ENCODE results near the gene RBBP6.
"Not testable (repeated sequence)": the region's sequence is repeated elsewhere in the genome, so short reads cannot be mapped to it uniquely, and the experiment has no call there.

The RBBP6 gene

GRCh38 chr16:24609417-24609739 lies 70.0 kb downstream of the RBBP6 start:
- no peak overlapping the region for H3K27ac ChIP-seq (ENCODE audit: insufficient read depth in 1 of 2, low read depth in 1 of 2, low read length in 2 of 2, poor library complexity in 1 of 2, severe bottlenecking in 2 of 2)
- peak in 1 of 3 donors; percentile 0 for DNase-seq
- H3K36me3 ChIP-seq (ENCODE audit: control insufficient read depth in 4 of 4, insufficient read depth in 4 of 4, low read length in 3 of 4), result no peaks in the 10 kb centered on the region
- H3K9me3 ChIP-seq (ENCODE audit: control extremely low read depth in 1 of 5, control insufficient read depth in 4 of 5, insufficient read depth in 2 of 5, low read depth in 1 of 5, low read length in 4 of 5), result peaks cover 0 to 5% (median 0%) of the 10 kb centered on the region in 5 experiments
- H3K4me1 ChIP-seq (ENCODE audit: control extremely low read depth in 1 of 4, control insufficient read depth in 4 of 4, insufficient read depth in 4 of 4, low read length in 3 of 4), result peaks cover 0 to 12% (median 6%) of the 10 kb centered on the region in 4 experiments
- POLR2A ChIA-PET, result no interaction called here
- H3K4me3 ChIP-seq (ENCODE audit: control insufficient read depth in 1 of 7, extremely low read depth in 1 of 7, insufficient read depth in 4 of 7, low read depth in 2 of 7, low read length in 6 of 7), result no peak overlapping the region
- peaks cover 0 to 47% (median 23%) of the 10 kb centered on the region in 5 experiments for H3K27me3 ChIP-seq (replicated peaks in 2 of 5; ENCODE audit: control insufficient read depth in 4 of 5, insufficient read depth in 5 of 5, low read length in 4 of 5)
- 17% methylated on average over 2 of the region's 4 CpGs for WGBS (ENCODE audit: insufficient coverage)
- CTCF ChIA-PET, result interaction anchor here (0.8 kb wide), 1 partner anchor 17 kb away, joined by 3 read pairs; no protein-coding TSS in a partner anchor

DNA sequence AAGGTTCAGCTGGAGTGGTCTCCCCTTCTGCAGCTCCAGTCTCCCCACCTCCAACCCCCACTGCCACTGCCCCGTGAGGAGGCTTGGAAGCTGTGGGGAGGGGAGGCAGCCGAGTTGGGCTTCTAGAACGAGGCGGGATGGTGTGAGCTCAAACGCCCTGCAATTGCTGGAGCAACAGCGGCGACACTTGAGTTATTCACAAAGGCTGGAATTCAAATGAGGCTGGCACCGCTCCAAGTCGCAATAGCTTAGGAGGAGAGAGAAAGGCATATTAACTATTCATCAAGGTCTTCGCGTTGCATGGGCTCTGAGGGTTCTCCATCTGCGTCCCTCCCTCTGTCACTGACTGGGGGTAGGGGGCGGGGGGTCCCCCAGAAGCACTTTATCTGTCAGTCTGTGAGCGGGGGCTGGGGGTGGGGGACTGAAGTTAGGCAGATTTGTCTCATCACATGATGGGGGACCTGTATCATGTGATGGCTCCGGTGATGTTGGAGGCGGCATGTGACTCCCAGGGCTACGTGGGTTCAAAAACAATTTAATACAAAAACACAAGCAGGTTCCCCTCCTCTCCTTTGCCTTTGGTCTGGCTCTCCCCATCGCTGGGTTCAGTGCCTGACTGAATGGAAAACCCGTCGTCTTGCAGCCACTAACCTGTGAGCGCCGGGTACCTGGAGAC lies 70.5 kb downstream of the RBBP6 start:
- ChIA-PET POLR2A (no interaction called here), CTCF (interaction anchor here (0.8 kb wide), 1 partner anchor 17 kb away, joined by 3 read pairs; no protein-coding TSS in a partner anchor)
- H3K4me3 ChIP-seq (ENCODE audit: control insufficient read depth in 1 of 7, extremely low read depth in 1 of 7, insufficient read depth in 4 of 7, low read depth in 2 of 7, low read length in 6 of 7), result peak overlapping the region in 3 of 7 experiments; percentile 40 to 66 (median 48)
- peak; percentile 3 to 46 (median 31) for DNase-seq
- H3K36me3 ChIP-seq (ENCODE audit: control insufficient read depth in 4 of 4, insufficient read depth in 4 of 4, low read length in 3 of 4), result no peaks in the 10 kb centered on the region
- peaks cover 0 to 12% (median 6%) of the 10 kb centered on the region in 4 experiments for H3K4me1 ChIP-seq (ENCODE audit: control extremely low read depth in 1 of 4, control insufficient read depth in 4 of 4, insufficient read depth in 4 of 4, low read length in 3 of 4)
- H3K27ac ChIP-seq (ENCODE audit: insufficient read depth in 1 of 2, low read depth in 1 of 2, low read length in 2 of 2, poor library complexity in 1 of 2, severe bottlenecking in 2 of 2), result no peak overlapping the region
- H3K9me3 ChIP-seq (ENCODE audit: control extremely low read depth in 1 of 5, control insufficient read depth in 4 of 5, insufficient read depth in 2 of 5, low read depth in 1 of 5, low read length in 4 of 5), result peaks cover 0 to under 1% (median 0%) of the 10 kb centered on the region in 5 experiments
- H3K27me3 ChIP-seq (replicated peaks in 2 of 5; ENCODE audit: control insufficient read depth in 4 of 5, insufficient read depth in 5 of 5, low read length in 4 of 5), result peaks cover 0 to 45% (median 25%) of the 10 kb centered on the region in 5 experiments
- WGBS (ENCODE audit: insufficient coverage), result 1% methylated on average over 13 of the region's 22 CpGs

- 5% methylated on average over 10 of the region's 13 CpGs for WGBS (ENCODE audit: insufficient coverage)
- Histone ChIP-seq H3K9me3 (ENCODE audit: control extremely low read depth in 1 of 5, control insufficient read depth in 4 of 5, insufficient read depth in 2 of 5, low read depth in 1 of 5, low read length in 4 of 5) (no peaks in the 10 kb centered on the region), H3K27me3 (replicated peaks in 2 of 5; ENCODE audit: control insufficient read depth in 4 of 5, insufficient read depth in 5 of 5, low read length in 4 of 5) (peaks cover 0 to 45% (median 25%) of the 10 kb centered on the region in 5 experiments), H3K4me1 (ENCODE audit: control extremely low read depth in 1 of 4, control insufficient read depth in 4 of 4, insufficient read depth in 4 of 4, low read length in 3 of 4) (peaks cover 0 to 12% (median 6%) of the 10 kb centered on the region in 4 experiments), H3K27ac (ENCODE audit: insufficient read depth in 1 of 2, low read depth in 1 of 2, low read length in 2 of 2, poor library complexity in 1 of 2, severe bottlenecking in 2 of 2) (no peak overlapping the region), H3K4me3 (ENCODE audit: control insufficient read depth in 1 of 7, extremely low read depth in 1 of 7, insufficient read depth in 4 of 7, low read depth in 2 of 7, low read length in 6 of 7) (peak overlapping the region in 3 of 7 experiments; percentile 40 to 66 (median 48)), H3K36me3 (ENCODE audit: control insufficient read depth in 4 of 4, insufficient read depth in 4 of 4, low read length in 3 of 4) (no peaks in the 10 kb centered on the region)
- DNase-seq, result peak; percentile 6 to 40 (median 33)
- POLR2A ChIA-PET, result no interaction called here
- CTCF ChIA-PET, result no interaction called here
These were observed 71.0 kb downstream of the RBBP6 start for GRCh38 chr16:24610416-24610755.

- no peak overlapping the region for H3K4me3 ChIP-seq (ENCODE audit: control insufficient read depth in 1 of 7, extremely low read depth in 1 of 7, insufficient read depth in 4 of 7, low read depth in 2 of 7, low read length in 6 of 7)
- ChIA-PET POLR2A (no interaction called here), CTCF (no interaction called here)
- H3K9me3 ChIP-seq (ENCODE audit: control extremely low read depth in 1 of 5, control insufficient read depth in 4 of 5, insufficient read depth in 2 of 5, low read depth in 1 of 5, low read length in 4 of 5), result no peaks in the 10 kb centered on the region
- WGBS (ENCODE audit: insufficient coverage), result 92% methylated on average over 11 of the region's 11 CpGs
- DNase-seq, result no peak
- H3K36me3 ChIP-seq (ENCODE audit: control insufficient read depth in 4 of 4, insufficient read depth in 4 of 4, low read length in 3 of 4), result no peaks in the 10 kb centered on the region
- no peak overlapping the region for H3K27ac ChIP-seq (ENCODE audit: insufficient read depth in 1 of 2, low read depth in 1 of 2, low read length in 2 of 2, poor library complexity in 1 of 2, severe bottlenecking in 2 of 2)
- peaks cover 0 to 12% (median 6%) of the 10 kb centered on the region in 4 experiments for H3K4me1 ChIP-seq (ENCODE audit: control extremely low read depth in 1 of 4, control insufficient read depth in 4 of 4, insufficient read depth in 4 of 4, low read length in 3 of 4)
- H3K27me3 ChIP-seq (replicated peaks in 2 of 5; ENCODE audit: control insufficient read depth in 4 of 5, insufficient read depth in 5 of 5, low read length in 4 of 5), result peaks cover 0 to 45% (median 25%) of the 10 kb centered on the region in 5 experiments
These were observed 71.9 kb downstream of the RBBP6 start for GRCh38 chr16:24611310-24611709.

DNA sequence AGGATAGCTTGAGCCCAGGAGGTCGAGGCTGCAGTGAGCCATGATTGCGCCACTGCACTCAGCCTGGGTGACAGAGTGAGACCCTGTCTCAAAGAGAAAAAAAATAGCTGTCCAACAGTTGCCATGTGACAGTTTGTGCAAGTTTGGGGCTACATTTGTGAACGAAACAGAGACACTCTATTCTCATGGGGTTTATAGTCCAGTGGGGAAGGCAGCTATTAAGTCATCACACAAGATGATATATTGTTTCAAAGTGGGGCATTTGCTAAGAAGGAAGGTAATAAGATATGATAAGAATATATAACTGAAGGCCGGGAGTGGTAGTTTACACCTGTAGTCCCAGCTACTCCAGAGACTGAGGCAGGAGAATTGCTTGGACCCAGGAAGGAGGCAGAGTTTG lies 73.3 kb downstream of the RBBP6 start:
- Histone ChIP-seq H3K4me1 (ENCODE audit: control extremely low read depth in 1 of 4, control insufficient read depth in 4 of 4, insufficient read depth in 4 of 4, low read length in 3 of 4) (peaks cover 0 to 12% (median 6%) of the 10 kb centered on the region in 4 experiments), H3K27ac (ENCODE audit: insufficient read depth in 1 of 2, low read depth in 1 of 2, low read length in 2 of 2, poor library complexity in 1 of 2, severe bottlenecking in 2 of 2) (no peak overlapping the region), H3K4me3 (ENCODE audit: control insufficient read depth in 1 of 7, extremely low read depth in 1 of 7, insufficient read depth in 4 of 7, low read depth in 2 of 7, low read length in 6 of 7) (no peak overlapping the region), H3K27me3 (replicated peaks in 2 of 5; ENCODE audit: control insufficient read depth in 4 of 5, insufficient read depth in 5 of 5, low read length in 4 of 5) (peaks cover 0 to 39% (median 24%) of the 10 kb centered on the region in 5 experiments), H3K36me3 (ENCODE audit: control insufficient read depth in 4 of 4, insufficient read depth in 4 of 4, low read length in 3 of 4) (no peaks in the 10 kb centered on the region), H3K9me3 (ENCODE audit: control extremely low read depth in 1 of 5, control insufficient read depth in 4 of 5, insufficient read depth in 2 of 5, low read depth in 1 of 5, low read length in 4 of 5) (no peaks in the 10 kb centered on the region)
- POLR2A ChIA-PET, result interaction anchor here (0.6 kb wide), 1 partner anchor 607 kb away, joined by 3 read pairs; no protein-coding TSS in a partner anchor
- CTCF ChIA-PET, result interaction anchor here (0.6 to 0.8 kb wide), 2 partner anchors 14 to 607 kb away, joined by 3 to 4 read pairs; no protein-coding TSS in a partner anchor
- no peak for DNase-seq
- WGBS (ENCODE audit: insufficient coverage), result 88% methylated on average over 4 of the region's 4 CpGs

DNA sequence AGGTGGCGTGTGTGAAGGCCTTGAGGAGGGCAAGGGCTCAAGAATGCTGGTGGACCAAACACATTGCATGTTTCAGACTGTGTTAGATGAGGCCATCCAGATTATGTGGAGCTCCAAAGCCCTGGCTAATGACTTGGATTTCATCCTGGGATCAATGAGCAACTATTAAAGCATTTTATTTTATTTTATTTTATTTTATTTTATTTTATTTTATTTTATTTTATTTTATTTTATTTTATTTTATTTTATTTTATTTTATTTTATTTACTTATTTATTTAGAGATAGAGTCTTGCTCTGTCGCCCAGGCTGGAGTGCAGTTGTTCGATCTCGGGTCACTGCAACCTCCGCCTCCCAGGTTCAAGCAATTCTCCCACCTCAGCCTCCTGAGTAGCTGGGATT lies 73.9 kb downstream of the RBBP6 start:
- 95% methylated on average over 4 of the region's 5 CpGs for WGBS (ENCODE audit: insufficient coverage)
- DNase-seq; H3K9me3 ChIP-seq (ENCODE audit: control extremely low read depth in 1 of 5, control insufficient read depth in 4 of 5, insufficient read depth in 2 of 5, low read depth in 1 of 5, low read length in 4 of 5); H3K27ac ChIP-seq (ENCODE audit: insufficient read depth in 1 of 2, low read depth in 1 of 2, low read length in 2 of 2, poor library complexity in 1 of 2, severe bottlenecking in 2 of 2); H3K4me3 ChIP-seq (ENCODE audit: control insufficient read depth in 1 of 7, extremely low read depth in 1 of 7, insufficient read depth in 4 of 7, low read depth in 2 of 7, low read length in 6 of 7); CTCF ChIA-PET; POLR2A ChIA-PET; H3K36me3 ChIP-seq (ENCODE audit: control insufficient read depth in 4 of 4, insufficient read depth in 4 of 4, low read length in 3 of 4): not testable (repeated sequence)
- H3K4me1 ChIP-seq (ENCODE audit: control extremely low read depth in 1 of 4, control insufficient read depth in 4 of 4, insufficient read depth in 4 of 4, low read length in 3 of 4), result peaks cover 0 to 12% (median 6%) of the 10 kb centered on the region in 4 experiments
- H3K27me3 ChIP-seq (replicated peaks in 2 of 5; ENCODE audit: control insufficient read depth in 4 of 5, insufficient read depth in 5 of 5, low read length in 4 of 5), result peaks cover 0 to 36% (median 22%) of the 10 kb centered on the region in 5 experiments

GRCh38 chr16:24617502-24617901 lies 78.1 kb downstream of the RBBP6 start:
- 100% methylated on average over 1 of the region's 2 CpGs for WGBS (ENCODE audit: insufficient coverage)
- Histone ChIP-seq H3K4me1 (ENCODE audit: control extremely low read depth in 1 of 4, control insufficient read depth in 4 of 4, insufficient read depth in 4 of 4, low read length in 3 of 4) (no peaks in the 10 kb centered on the region), H3K4me3 (ENCODE audit: control insufficient read depth in 1 of 7, extremely low read depth in 1 of 7, insufficient read depth in 4 of 7, low read depth in 2 of 7, low read length in 6 of 7) (no peak overlapping the region), H3K36me3 (ENCODE audit: control insufficient read depth in 4 of 4, insufficient read depth in 4 of 4, low read length in 3 of 4) (no peaks in the 10 kb centered on the region), H3K27ac (ENCODE audit: insufficient read depth in 1 of 2, low read depth in 1 of 2, low read length in 2 of 2, poor library complexity in 1 of 2, severe bottlenecking in 2 of 2) (no peak overlapping the region), H3K27me3 (replicated peaks in 2 of 5; ENCODE audit: control insufficient read depth in 4 of 5, insufficient read depth in 5 of 5, low read length in 4 of 5) (peaks cover 0 to 5% (median 0%) of the 10 kb centered on the region in 5 experiments), H3K9me3 (ENCODE audit: control extremely low read depth in 1 of 5, control insufficient read depth in 4 of 5, insufficient read depth in 2 of 5, low read depth in 1 of 5, low read length in 4 of 5) (no peaks in the 10 kb centered on the region)
- ChIA-PET POLR2A (no interaction called here), CTCF (no interaction called here)
- no peak for DNase-seq
